NCI-H526 treated with DMSO at 0.1 percent for 48 hours (cell line): ENCODE results near the gene KCNK2.

ENCODE experiments used
- DNase-seq: peaks from one replicate; lab custom pipeline; 2025; lab: John Stamatoyannopoulos, UW

KCNK2 gene

GRCh38 chr1:215082532-215083382 lies at the start of gene KCNK2:
Gene KCNK2, plus strand, starts transcription at chr1:215082737. Its CDS starts 649 bp downstream, at chr1:215083386.
- DNase-seq = no peak

DNA sequence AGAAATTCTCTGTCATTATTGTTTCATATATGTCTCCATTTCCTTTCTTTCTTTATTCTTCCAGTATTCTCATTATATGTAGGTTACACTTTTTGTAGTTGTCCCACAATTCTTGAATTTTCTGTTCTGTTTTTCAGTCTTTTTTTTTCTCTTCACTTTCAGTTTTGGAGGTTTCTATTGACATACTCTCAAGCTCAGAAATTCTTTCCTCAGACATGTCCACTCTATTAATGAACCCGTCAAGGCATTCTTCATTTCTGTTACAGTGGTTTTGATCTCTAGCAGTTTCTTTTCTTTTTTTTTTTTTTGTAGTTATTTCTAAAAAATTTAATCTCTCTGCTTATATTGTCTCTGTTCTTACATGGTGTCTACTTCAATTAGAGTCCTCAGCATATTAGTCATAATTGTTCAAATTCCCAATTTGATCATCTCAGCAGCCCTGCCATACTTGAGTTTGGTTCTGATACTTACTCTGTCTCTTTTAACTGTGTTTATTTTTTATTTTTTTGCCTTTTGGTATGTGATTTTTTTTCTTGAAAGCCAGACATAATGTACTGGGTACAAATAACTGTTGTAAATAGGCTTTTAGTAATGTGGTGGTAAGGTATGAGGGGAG lies 49.5 kb upstream of the KCNK2 start:
- DNase-seq = no peak

DNA sequence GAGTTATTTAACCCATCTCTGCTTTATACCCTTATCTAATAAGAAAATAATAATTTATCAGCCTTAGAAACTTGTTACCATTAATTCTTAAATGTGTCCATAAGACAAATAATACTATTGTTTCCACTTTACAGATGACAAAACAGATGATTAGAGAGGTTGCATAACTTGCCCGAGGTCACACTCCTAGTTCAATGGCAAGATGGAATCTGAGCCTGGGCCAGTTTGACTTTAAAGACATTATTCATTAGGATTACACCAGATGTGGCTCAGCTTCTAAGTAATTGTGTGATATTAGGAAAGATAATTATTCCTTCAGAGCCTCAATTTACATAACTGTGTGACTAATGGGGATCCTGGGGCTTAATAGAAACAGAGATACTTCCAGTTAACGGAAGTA lies 42.3 kb upstream of the KCNK2 start:
- DNase-seq = no peak

GRCh38 chr1:215043401-215043800 lies 39.1 kb upstream of the KCNK2 start:
- no peak for DNase-seq

- no peak for DNase-seq
These were observed 38.4 kb upstream of the KCNK2 start for GRCh38 chr1:215044151-215044550.

GRCh38 chr1:215045698-215046308 lies 36.7 kb upstream of the KCNK2 start:
- DNase-seq = no peak

- DNase-seq = no peak
These were observed 30.1 kb upstream of the KCNK2 start for GRCh38 chr1:215052256-215053015.

DNA sequence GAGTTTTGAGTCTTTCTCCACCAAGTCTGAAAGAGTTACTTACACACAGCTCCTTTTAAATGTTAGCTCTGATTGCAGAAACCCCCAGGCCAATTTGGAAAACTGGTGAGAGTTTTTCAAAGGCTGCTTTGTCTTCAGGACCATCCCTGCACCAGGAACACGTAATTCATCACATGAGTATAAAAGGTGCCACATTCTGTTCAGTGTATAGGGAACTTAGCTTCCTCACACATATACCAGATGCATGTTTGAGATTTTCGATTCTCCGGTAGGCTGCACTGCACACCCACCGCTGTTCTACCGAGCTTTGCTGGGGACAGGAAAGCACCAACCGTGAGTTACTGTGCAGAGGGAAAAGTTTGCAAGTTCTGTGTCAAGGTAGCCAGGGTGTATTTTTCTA lies 28.3 kb upstream of the KCNK2 start:
- DNase-seq = no peak

GRCh38 chr1:215055281-215055935 lies 27.1 kb upstream of the KCNK2 start:
- DNase-seq = no peak

GRCh38 chr1:215056584-215056983 lies 26.0 kb upstream of the KCNK2 start:
- DNase-seq = no peak

- DNase-seq = no peak
These were observed 22.6 kb upstream of the KCNK2 start for GRCh38 chr1:215059947-215060346.

DNA sequence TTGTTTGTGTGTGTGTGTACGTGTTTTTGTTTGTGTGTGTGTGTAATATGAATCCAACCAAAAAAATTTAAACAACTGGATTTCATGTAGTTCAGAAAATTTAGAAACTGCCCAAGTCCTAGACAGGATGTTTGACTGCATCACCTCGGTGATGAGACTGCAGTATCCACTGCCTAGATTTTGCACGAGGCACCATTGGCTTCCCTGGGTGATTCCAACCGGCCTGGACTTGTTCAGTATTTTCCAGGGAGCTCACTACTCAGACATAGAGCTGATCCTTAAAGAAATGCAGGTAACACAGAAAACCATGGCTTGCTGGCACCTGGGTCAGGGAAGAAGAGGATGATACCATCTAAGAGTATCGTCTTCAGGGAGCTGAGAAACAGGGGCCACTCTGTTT lies 18.2 kb upstream of the KCNK2 start:
- no peak for DNase-seq

- DNase-seq = no peak
These were observed 11.5 kb upstream of the KCNK2 start for GRCh38 chr1:215071078-215071477.

DNA sequence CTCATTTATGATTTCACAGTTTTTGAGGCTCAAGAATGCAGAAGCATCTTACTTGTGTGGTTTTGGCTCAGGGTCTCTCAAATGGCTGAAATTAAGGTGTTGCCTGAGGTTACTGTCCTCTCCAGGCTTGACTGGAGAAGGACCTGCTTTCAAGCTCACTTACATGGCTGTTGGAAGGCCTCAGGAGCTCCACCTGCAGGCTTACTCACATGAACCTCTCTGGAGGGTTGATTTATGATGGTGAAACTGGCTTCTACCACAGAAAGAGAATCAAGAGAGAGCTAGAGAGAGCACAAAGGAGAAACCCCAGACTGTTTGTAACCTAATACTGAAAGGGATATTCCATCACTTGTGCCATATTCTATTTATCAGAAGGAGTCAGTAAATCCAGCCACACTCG lies 6.2 kb upstream of the KCNK2 start:
- no peak for DNase-seq

DNA sequence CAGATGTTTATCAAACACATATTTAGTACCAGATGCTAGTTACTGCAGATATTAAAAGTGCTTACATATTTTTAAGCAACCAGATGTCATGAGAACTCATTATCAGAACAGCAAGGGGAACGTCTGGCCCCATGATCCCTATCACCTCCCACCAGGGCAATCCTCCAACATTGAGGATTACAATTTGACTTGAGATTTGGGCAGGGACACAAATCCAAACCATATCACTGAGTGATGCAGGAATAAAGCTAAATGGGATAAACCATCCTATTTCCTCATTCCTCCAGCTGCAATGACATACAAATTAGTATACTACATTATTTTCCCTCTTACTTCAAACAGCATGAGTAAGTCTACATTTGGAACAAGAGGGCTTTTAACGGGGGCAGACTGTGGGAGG lies 3.1 kb upstream of the KCNK2 start:
- no peak for DNase-seq

- DNase-seq = no peak
These were observed 641 bp upstream of the KCNK2 start for GRCh38 chr1:215081661-215082531.

GRCh38 chr1:215083383-215083961 lies 935 bp downstream of the KCNK2 start:
- no peak for DNase-seq

DNA sequence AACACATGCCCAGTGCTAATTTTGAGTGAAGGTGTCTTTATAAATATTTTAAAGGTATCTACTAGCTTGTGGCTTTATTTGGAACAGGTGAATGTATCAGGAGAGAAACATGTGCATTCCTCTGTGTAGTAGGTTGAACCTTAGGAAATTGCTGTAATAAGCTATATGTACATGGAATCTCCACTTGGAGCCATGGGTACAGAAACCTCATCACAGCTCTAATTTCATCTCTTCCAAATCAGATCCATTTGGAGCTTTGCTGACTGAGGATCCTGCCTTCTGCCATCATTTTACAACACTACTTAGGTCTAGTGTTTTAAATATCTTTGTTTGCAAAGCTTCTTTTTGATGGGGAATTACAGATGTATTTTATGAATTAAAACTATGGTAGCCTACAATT lies 2.1 kb downstream of the KCNK2 start:
- DNase-seq = no peak

DNA sequence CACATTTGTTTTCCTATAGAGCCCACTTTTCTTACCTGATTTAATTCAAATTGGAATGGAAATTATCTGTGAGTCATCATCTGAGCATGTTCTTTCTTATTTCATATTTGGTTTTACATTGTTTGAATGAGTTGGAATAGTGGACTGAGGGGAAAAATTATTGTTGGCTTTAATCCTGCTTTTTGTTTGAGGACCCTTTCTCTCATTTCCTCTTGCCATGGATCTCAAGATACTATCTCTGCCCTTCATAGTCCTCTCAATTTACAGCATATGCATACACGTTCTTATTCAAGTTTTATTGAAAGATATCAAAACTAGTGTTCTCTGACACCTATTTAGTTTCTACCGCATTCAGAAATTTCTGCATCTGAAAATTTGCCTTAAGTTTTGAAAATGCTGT lies 5.1 kb downstream of the KCNK2 start:
- DNase-seq = no peak

DNA sequence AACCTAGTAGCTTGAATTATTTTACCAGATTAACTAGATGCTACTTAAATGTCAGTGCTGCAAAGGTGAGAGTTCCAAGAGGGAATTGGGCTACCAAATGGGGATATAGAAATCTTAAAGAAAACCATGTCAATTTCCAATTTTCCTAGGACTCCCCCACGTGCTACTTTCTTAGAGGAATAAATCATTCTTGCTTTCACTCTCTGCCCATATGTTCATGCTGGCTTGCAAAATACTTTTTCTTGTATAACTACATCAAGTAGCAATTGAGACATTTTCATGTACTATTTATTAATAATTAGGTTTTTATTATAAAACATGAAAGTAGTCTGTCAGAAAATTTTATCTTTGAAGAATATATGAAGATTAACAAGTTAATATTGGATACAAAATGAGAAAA lies 11.8 kb downstream of the KCNK2 start:
- no peak for DNase-seq

DNA sequence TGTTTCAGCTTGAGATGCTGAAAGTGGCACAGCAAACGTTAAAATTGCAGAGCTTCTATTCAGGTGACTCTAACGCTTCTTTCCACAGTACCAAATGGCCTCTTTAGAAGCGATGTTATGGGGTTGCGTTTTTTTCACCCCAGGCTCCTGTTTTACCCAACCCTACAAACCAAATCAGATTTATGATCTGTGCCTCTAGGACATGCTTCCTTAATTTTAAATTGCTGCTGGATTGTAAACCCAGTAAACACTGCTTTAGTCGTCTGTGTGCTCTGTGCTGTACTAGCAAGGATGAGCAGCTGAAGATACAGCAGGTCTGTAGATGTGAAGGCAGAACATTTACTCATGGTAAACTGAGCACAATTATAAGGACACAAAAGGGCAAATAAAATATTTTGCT lies 13.0 kb downstream of the KCNK2 start:
- DNase-seq = no peak
